GM23248 (cell line): ENCODE results near the gene ZNF646. TPM values are rescaled to one million over a fixed set of nuclear protein-coding genes. Genes with fewer than 3 reads are reported as not detected.

Experiments
- DNase-seq: peaks from one replicate; pipeline ENCODE4 v3.0.0-alpha.2; 2015
- H2AFZ ChIP-seq: fragments of 200-600 bp; sonication (generic); 2 replicates; pipeline ENCODE4 v1.6.1; 2016; ENCODE audit warnings: antibody characterized with exemption
- H3F3A ChIP-seq: fragments of 200-600 bp; sonication (generic); 2 replicates; pipeline ENCODE4 v1.6.1; 2016; ENCODE audit warnings: mild to moderate bottlenecking, antibody characterized with exemption, mixed run types; ENCODE audit not compliant: insufficient read depth
- H3K27ac ChIP-seq: fragments of 200-600 bp; sonication (generic); 2 replicates; pipeline ENCODE4 v1.5.1; 2016; ENCODE audit warnings: mild to moderate bottlenecking
- H3K27me3 ChIP-seq: fragments of 200-600 bp; sonication (generic); replicated peaks from 2 replicates; pipeline ENCODE4 v1.6.1; 2016; ENCODE audit warnings: mild to moderate bottlenecking; ENCODE audit not compliant: insufficient read depth
- H3K36me3 ChIP-seq: fragments of 200-600 bp; sonication (generic); 2 replicates; pipeline ENCODE4 v1.6.1; 2016; ENCODE audit warnings: low read depth, mild to moderate bottlenecking
- H3K4me1 ChIP-seq: fragments of 200-600 bp; sonication (generic); 2 replicates; pipeline ENCODE4 v1.6.1; 2016; ENCODE audit warnings: mild to moderate bottlenecking; ENCODE audit not compliant: insufficient read depth
- H3K4me2 ChIP-seq: fragments of 200-600 bp; sonication (generic); one replicate; pipeline ENCODE4 v1.6.1; 2016; ENCODE audit warnings: mild to moderate bottlenecking; ENCODE audit not compliant: unreplicated experiment
- H3K4me3 ChIP-seq: fragments of 200-600 bp; sonication (generic); 2 replicates; pipeline ENCODE4 v1.5.1; 2016; ENCODE audit warnings: mild to moderate bottlenecking
- H3K79me2 ChIP-seq: fragments of 200-600 bp; sonication (generic); 2 replicates; pipeline ENCODE4 v1.6.1; 2016; ENCODE audit warnings: mild to moderate bottlenecking; ENCODE audit not compliant: insufficient read depth
- H3K9ac ChIP-seq: fragments of 200-600 bp; sonication (generic); 2 replicates; pipeline ENCODE4 v1.6.1; 2016; ENCODE audit warnings: mild to moderate bottlenecking
- H3K9me2 ChIP-seq: fragments of 200-600 bp; sonication (generic); 2 replicates; pipeline ENCODE4 v1.6.1; 2016; ENCODE audit warnings: mixed run types, mild to moderate bottlenecking, moderate library complexity; ENCODE audit not compliant: insufficient read depth
- H3K9me3 ChIP-seq: fragments of 200-600 bp; sonication (generic); one replicate; pipeline ENCODE4 v1.6.1; 2017; ENCODE audit warnings: low read depth
- H4K20me1 ChIP-seq: fragments of 200-600 bp; sonication (generic); 2 replicates; pipeline ENCODE4 v1.6.0; 2016; ENCODE audit not compliant: insufficient read depth
- EZH2 ChIP-seq: fragments of 200-600 bp; sonication (generic); IDR thresholded peaks from 2 replicates; pipeline ENCODE4 v1.6.1; 2018; ENCODE audit warnings: antibody characterized with exemption, mild to moderate bottlenecking; ENCODE audit not compliant: insufficient read depth, poor library complexity, severe bottlenecking
- EZH2phosphoT487 ChIP-seq: fragments of 200-600 bp; sonication (generic); IDR thresholded peaks from 2 replicates; pipeline ENCODE4 v1.6.1; 2018; ENCODE audit warnings: antibody characterized with exemption, moderate library complexity, mild to moderate bottlenecking, low read depth; ENCODE audit not compliant: insufficient read depth
- WGBS, 2 experiments: methylation state at CpG; one replicate each; pipeline ENCODE4 v1.1.6; 2015 to 2017; ENCODE audit warnings: low lambda C conversion rate in 2 of 2, low coverage in 1 of 2; ENCODE audit errors: missing lambda C conversion rate in 2 of 2; 5-methylcytosine and 5-hydroxymethylcytosine counted together
- in situ Hi-C: fragments of 300-500 bp; cut with MboI; formaldehyde crosslinking; loops from 2 replicates; pipeline ENCODE4 v1.15.0; 2020
- polyA plus RNA-seq: library from polyadenylated mRNA; unstranded; fragments of >200 nt; fragmentation: Nextera tagmentation; extraction: Ambion mirVana; gene quantifications from 2 replicates; pipeline ENCODE4 v1.2.1, GENCODE V29; 2016
- total RNA-seq: library from RNA; depleted of rRNA; stranded (reverse); fragments of >200 nt; shearing (Covaris generic); gene quantifications from 2 replicates; pipeline ENCODE4 v1.2.3, GENCODE V29; 2014; rRNA removed

ZNF646 gene
- total RNA-seq (10.6 and 12.8 TPM in 2 replicates), polyA plus RNA-seq (3.5 and 4.0 TPM in 2 replicates)

GRCh38 chr16:31073970-31074813 is at the start of gene ZNF646, which contains the start of gene ZNF668:
ZNF646 (plus strand) TSS chr16:31074422; CDS start chr16:31076325, 1,903 bp downstream.
ZNF668 (minus strand) TSS chr16:31074240; CDS start chr16:31064459, 9,781 bp downstream.
- Histone ChIP-seq H3F3A (peaks cover 19% of the 10 kb centered on the region), H3K79me2 (peaks cover 88% of the 10 kb centered on the region), H3K4me2 (peak within 1 kb of the TSS; percentile 82), H3K9me2 (no peaks in the 10 kb centered on the region), H3K4me3 (peak within 1 kb of the TSS; percentile 93), H2AFZ (peak within 1 kb of the TSS; percentile 74), H3K36me3 (peaks cover 2% of the 10 kb centered on the region; the same call in 1 of the 2 replicates), H3K9me3 (no peaks in the 10 kb centered on the region), H4K20me1 (no peaks in the 10 kb centered on the region), H3K27me3 (no peaks in the 10 kb centered on the region), H3K4me1 (peaks cover 18% of the 10 kb centered on the region), H3K9ac (peak within 1 kb of the TSS; percentile 96), H3K27ac (peak within 1 kb of the TSS; percentile 94)
- in situ Hi-C loops, result no loop called here
- TF ChIP-seq EZH2 (no peak), EZH2phosphoT487 (no peak)
- peak; percentile 100 for DNase-seq
- 1% methylated on average over 48 of the region's 48 CpGs for WGBS, 2 experiments

GRCh38 chr16:31025339-31025738 is 48.9 kb upstream of the ZNF646 start:
- no peak for TF ChIP-seq EZH2
- no peak for TF ChIP-seq EZH2phosphoT487
- Histone ChIP-seq H4K20me1 (no peaks in the 10 kb centered on the region), H3K27me3 (no peaks in the 10 kb centered on the region), H3K4me1 (no peaks in the 10 kb centered on the region), H3K4me3 (no peak overlapping the region), H2AFZ (no peak overlapping the region; the same call in 1 of the 2 replicates), H3K9me2 (no peaks in the 10 kb centered on the region), H3K9ac (no peak overlapping the region), H3K79me2 (no peaks in the 10 kb centered on the region), H3K9me3 (no peaks in the 10 kb centered on the region), H3K27ac (no peak overlapping the region), H3K4me2 (no peak overlapping the region), H3F3A (no peaks in the 10 kb centered on the region), H3K36me3 (no peaks in the 10 kb centered on the region)
- in situ Hi-C loops, result no loop called here
- WGBS, 2 experiments, result 83 to 85% methylated on average over 5 of the region's 5 CpGs
- DNase-seq, result no peak

GRCh38 chr16:31029272-31029671 is 45.0 kb upstream of the ZNF646 start:
- 80 to 83% methylated on average over 5 of the region's 5 CpGs for WGBS, 2 experiments
- H3K27ac ChIP-seq, result no peak overlapping the region
- no peaks in the 10 kb centered on the region for H3K27me3 ChIP-seq
- no peak for DNase-seq
- H3F3A ChIP-seq, result peaks cover 8% of the 10 kb centered on the region
- H3K4me3 ChIP-seq, result no peak overlapping the region
- no peak overlapping the region for H3K9ac ChIP-seq
- no peaks in the 10 kb centered on the region for H3K9me2 ChIP-seq
- TF ChIP-seq EZH2phosphoT487, result no peak
- no peak for TF ChIP-seq EZH2
- no peak overlapping the region for H2AFZ ChIP-seq
- H3K79me2 ChIP-seq, result peaks cover 9% of the 10 kb centered on the region
- H4K20me1 ChIP-seq, result no peaks in the 10 kb centered on the region; the same call in 1 of the 2 replicates
- H3K4me2 ChIP-seq, result no peak overlapping the region
- no peaks in the 10 kb centered on the region for H3K36me3 ChIP-seq
- peaks cover under 1% of the 10 kb centered on the region; the same call in 1 of the 2 replicates for H3K4me1 ChIP-seq
- no peaks in the 10 kb centered on the region for H3K9me3 ChIP-seq
- in situ Hi-C loops, result no loop called here

GRCh38 chr16:31031276-31031675 is 42.9 kb upstream of the ZNF646 start:
- Histone ChIP-seq H3K9me2 (no peaks in the 10 kb centered on the region), H3K4me2 (no peak overlapping the region), H3K9me3 (no peaks in the 10 kb centered on the region), H3K79me2 (peaks cover 29% of the 10 kb centered on the region), H3K27ac (no peak overlapping the region), H3K36me3 (peaks cover 9% of the 10 kb centered on the region; the same call in 1 of the 2 replicates), H2AFZ (no peak overlapping the region), H3F3A (peaks cover 8% of the 10 kb centered on the region), H3K27me3 (no peaks in the 10 kb centered on the region), H3K9ac (no peak overlapping the region), H3K4me3 (no peak overlapping the region), H4K20me1 (no peaks in the 10 kb centered on the region; the same call in 1 of the 2 replicates), H3K4me1 (peaks cover 7% of the 10 kb centered on the region; the same call in 1 of the 2 replicates)
- in situ Hi-C loops, result no loop called here
- no peak for DNase-seq
- TF ChIP-seq EZH2phosphoT487 (no peak), EZH2 (no peak)
- 70 to 76% methylated on average over 4 of the region's 4 CpGs for WGBS, 2 experiments
